ENCODE measurements around the gene SCAF4. TPM values are rescaled to one million over a fixed set of nuclear protein-coding genes. Genes with fewer than 3 reads are reported as not detected.

SCAF4 gene
- total and polyA plus RNA-seq, 3 donors from 2014 or later = 44.0 to 50.2 (median 45.3) TPM

DNA sequence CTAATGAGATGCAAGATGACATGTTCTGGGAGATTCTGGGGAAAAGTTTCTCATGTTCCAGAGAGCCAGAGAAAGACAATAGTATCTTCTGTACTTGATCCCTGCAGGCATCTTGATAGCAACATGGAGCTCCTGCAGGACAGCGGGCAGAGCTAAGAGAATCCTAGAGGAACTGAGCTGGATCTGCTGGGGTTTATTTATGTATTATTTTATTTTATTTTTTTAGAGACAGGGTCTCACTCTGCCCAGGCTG, 22.7 kb upstream of the SCAF4 start:
- no peaks in the 10 kb centered on the region for H3K36me3 ChIP-seq (ENCODE audit: low read depth, missing control alignments)
- intact Hi-C loops (cut with DNase I; ENCODE audit: low total_unique reads) = no loop called here
- H3K27me3 ChIP-seq = no peaks in the 10 kb centered on the region
- TF ChIP-seq, protein P1, sequence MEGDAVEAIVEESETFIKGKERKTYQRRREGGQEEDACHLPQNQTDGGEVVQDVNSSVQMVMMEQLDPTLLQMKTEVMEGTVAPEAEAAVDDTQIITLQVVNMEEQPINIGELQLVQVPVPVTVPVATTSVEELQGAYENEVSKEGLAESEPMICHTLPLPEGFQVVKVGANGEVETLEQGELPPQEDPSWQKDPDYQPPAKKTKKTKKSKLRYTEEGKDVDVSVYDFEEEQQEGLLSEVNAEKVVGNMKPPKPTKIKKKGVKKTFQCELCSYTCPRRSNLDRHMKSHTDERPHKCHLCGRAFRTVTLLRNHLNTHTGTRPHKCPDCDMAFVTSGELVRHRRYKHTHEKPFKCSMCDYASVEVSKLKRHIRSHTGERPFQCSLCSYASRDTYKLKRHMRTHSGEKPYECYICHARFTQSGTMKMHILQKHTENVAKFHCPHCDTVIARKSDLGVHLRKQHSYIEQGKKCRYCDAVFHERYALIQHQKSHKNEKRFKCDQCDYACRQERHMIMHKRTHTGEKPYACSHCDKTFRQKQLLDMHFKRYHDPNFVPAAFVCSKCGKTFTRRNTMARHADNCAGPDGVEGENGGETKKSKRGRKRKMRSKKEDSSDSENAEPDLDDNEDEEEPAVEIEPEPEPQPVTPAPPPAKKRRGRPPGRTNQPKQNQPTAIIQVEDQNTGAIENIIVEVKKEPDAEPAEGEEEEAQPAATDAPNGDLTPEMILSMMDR (IDR thresholded peaks at IDR 0.05) = no peak
- no peak for TF ChIP-seq POLR2A (IDR thresholded peaks at IDR 0.05)
- H3K4me1 ChIP-seq = no peaks in the 10 kb centered on the region
- no peak overlapping the region for H3K4me3 ChIP-seq
- DNase-seq = no peak
- no peak overlapping the region for H3K27ac ChIP-seq
- H3K9me3 ChIP-seq = no peaks in the 10 kb centered on the region
- 60 to 94% methylated on average over 1 of the region's 1 CpG for WGBS, 2 donors

DNA sequence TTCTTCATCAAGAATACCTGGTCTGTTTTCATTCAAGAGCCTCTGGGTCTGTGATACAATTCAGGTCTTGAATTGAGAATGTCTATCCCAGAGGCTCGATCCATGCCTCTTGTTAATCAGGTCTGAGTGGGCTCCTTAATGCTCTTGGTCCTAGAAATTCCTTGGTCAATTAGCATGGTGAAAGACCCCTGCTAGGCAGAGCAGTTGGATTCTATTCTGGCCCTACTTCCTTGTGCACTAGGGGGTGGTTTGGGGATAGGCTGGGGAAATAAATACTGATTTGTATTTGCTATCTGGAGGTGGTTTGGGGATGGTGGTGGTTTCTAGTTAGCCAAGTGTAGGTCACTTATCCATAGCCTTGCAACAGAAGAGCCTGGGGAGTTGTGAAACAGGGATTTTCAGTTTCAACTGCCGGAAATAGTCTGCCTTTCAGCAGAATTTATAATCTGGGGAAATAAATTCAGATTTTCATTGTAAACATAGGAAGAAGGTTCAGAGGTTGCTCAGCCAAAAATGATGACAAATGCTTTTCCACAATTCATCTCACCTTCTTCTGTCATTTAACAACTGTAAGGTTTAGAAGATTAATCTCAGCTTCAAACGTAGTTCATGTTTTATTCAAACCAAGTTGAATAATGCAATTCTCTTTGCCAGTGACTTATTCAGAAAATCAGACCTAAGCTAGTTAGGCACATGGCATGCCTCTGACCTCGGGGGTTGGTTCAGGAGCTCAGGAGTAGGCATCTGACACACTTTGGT, 22.2 kb upstream of the SCAF4 start:
- 67 to 72% methylated on average over 4 of the region's 4 CpGs for WGBS, 2 donors
- no peak overlapping the region for H3K4me3 ChIP-seq

DNA sequence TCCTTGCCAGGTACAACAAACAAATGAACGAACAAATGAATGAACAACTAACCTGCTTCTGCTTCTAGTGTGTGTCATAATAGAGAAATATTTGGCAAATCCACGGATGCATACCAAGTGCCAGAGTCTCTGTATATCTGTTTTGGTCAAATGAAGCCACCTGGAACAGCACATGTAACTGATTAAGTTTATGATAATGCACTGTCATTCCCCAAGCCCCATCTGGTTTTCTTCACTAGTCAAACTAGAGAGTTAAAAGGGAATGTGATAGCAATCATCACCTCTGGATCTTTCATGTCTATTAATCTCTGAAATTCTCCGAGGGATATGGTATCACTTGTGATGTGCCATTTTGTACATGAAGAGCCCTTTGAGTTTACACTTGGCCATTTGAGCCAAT, 21.0 kb upstream of the SCAF4 start:
- Histone ChIP-seq H3K4me1 (no peaks in the 10 kb centered on the region), H3K27me3 (no peaks in the 10 kb centered on the region), H3K36me3 (ENCODE audit: low read depth, missing control alignments) (no peaks in the 10 kb centered on the region), H3K4me3 (no peak overlapping the region), H3K9me3 (no peaks in the 10 kb centered on the region), H3K27ac (no peak overlapping the region)
- DNase-seq = no peak
- intact Hi-C loops (cut with DNase I; ENCODE audit: low total_unique reads) = no loop called here
- TF ChIP-seq POLR2A (IDR thresholded peaks at IDR 0.05) = no peak
- TF ChIP-seq, protein P1 (IDR thresholded peaks at IDR 0.05) = no peak
- WGBS, 2 donors = 84 to 94% methylated on average over 3 of the region's 3 CpGs

More for the DNA sequence above, 22.2 kb upstream of the SCAF4 start:
- H3K4me1 ChIP-seq = no peaks in the 10 kb centered on the region
- no peaks in the 10 kb centered on the region for H3K27me3 ChIP-seq
- no peak for DNase-seq
- TF ChIP-seq POLR2A (IDR thresholded peaks at IDR 0.05) = no peak
- TF ChIP-seq, protein P1 (IDR thresholded peaks at IDR 0.05) = no peak
- H3K27ac ChIP-seq = no peak overlapping the region
- intact Hi-C loops (cut with DNase I; ENCODE audit: low total_unique reads) = no loop called here
- no peaks in the 10 kb centered on the region for H3K36me3 ChIP-seq (ENCODE audit: low read depth, missing control alignments)
- H3K9me3 ChIP-seq = no peaks in the 10 kb centered on the region

DNA sequence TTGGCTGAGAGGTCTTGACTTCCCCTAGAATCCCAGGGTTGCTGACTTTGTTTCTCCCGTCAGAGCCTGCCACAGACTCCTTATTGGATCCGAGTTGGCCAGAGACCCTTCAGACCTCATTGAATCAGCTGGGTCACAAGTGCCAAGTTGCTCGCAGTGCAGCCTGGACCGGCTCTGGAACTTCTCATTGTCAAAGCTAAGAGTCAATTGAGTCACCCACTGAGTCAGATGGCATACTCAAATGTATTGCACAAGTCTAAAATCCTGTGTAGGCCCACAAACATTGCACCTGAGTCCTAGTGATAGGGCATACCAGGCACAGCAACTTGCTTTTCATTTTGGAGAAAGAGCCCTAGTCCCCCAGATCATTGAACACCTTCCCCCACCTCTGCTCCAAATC, 20.4 kb upstream of the SCAF4 start:
- Histone ChIP-seq H3K27ac (no peak overlapping the region), H3K9me3 (no peaks in the 10 kb centered on the region), H3K4me1 (no peaks in the 10 kb centered on the region), H3K4me3 (no peak overlapping the region), H3K27me3 (no peaks in the 10 kb centered on the region), H3K36me3 (ENCODE audit: low read depth, missing control alignments) (no peaks in the 10 kb centered on the region)
- no peak for TF ChIP-seq POLR2A (IDR thresholded peaks at IDR 0.05)
- TF ChIP-seq, protein P1 (IDR thresholded peaks at IDR 0.05) = no peak
- DNase-seq = no peak
- intact Hi-C loops (cut with DNase I; ENCODE audit: low total_unique reads) = no loop called here
- WGBS, 2 donors = 92 to 100% methylated on average over 3 to 4 of the region's 4 CpGs

DNA sequence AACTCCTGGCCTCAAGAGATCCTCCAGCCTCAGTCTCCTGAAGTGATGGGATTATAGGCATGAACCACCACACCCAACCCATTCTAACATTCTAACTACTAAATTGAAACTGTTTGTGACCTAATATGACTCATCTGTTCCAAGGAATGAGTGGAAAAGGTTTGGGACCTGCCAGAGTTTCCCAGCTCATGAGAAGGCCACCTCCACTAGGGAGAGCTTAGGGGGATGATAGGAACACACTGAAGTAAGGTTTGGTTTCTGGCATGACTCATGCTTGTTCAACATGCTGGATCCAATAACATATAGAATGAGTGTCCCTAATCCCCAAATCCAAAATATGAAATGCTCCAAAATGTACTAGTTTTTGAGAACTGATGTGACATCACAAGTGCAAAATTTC, 18.9 kb upstream of the SCAF4 start:
- Histone ChIP-seq H3K4me1 (no peaks in the 10 kb centered on the region), H3K36me3 (ENCODE audit: low read depth, missing control alignments) (no peaks in the 10 kb centered on the region), H3K27ac (no peak overlapping the region), H3K4me3 (no peak overlapping the region), H3K9me3 (no peaks in the 10 kb centered on the region), H3K27me3 (no peaks in the 10 kb centered on the region)
- DNase-seq = no peak
- intact Hi-C loops (cut with DNase I; ENCODE audit: low total_unique reads) = no loop called here
- no peak for TF ChIP-seq POLR2A (IDR thresholded peaks at IDR 0.05)
- TF ChIP-seq, protein P1 (IDR thresholded peaks at IDR 0.05) = no peak
